GM19455 (cell line): ENCODE data around the gene SHISA6.

Source experiments
- ATAC-seq: cut with Tn5 transposase; IDR thresholded peaks from one replicate; pipeline ENCODE4 v1.9.1; 2021; ENCODE audit not compliant: unreplicated experiment

SHISA6 gene

GRCh38 chr17:11564589-11565380 is 323.8 kb downstream of the SHISA6 start:
- no peak for ATAC-seq

- ATAC-seq: no peak
Observed at GRCh38 chr17:11565591-11565990, 324.6 kb downstream of the SHISA6 start.

- no peak for ATAC-seq
Observed at GRCh38 chr17:11578998-11579397, 338.0 kb downstream of the SHISA6 start.

- no peak for ATAC-seq
Observed at GRCh38 chr17:11580677-11581076, 339.7 kb downstream of the SHISA6 start.

GRCh38 chr17:11582217-11582616 is 341.2 kb downstream of the SHISA6 start:
- ATAC-seq: no peak

- ATAC-seq: no peak
Observed at GRCh38 chr17:11583306-11583992, 342.4 kb downstream of the SHISA6 start.

- ATAC-seq: no peak
Observed at GRCh38 chr17:11589716-11590115, 348.7 kb downstream of the SHISA6 start.

GRCh38 chr17:11598274-11599221 is 357.5 kb downstream of the SHISA6 start, which contains the start of gene DNAH9:
Gene DNAH9, plus strand, starts transcription at chr17:11598470. Its CDS starts 29 bp downstream, at chr17:11598499.
- ATAC-seq: no peak

- no peak for ATAC-seq
Observed at GRCh38 chr17:11601661-11602060, 360.6 kb downstream of the SHISA6 start.

- no peak for ATAC-seq
Observed at GRCh38 chr17:11608396-11608795, 367.4 kb downstream of the SHISA6 start.

- no peak for ATAC-seq
Observed at GRCh38 chr17:11610999-11611566, 370.1 kb downstream of the SHISA6 start.

GRCh38 chr17:11612956-11613355 is 371.9 kb downstream of the SHISA6 start:
- ATAC-seq: no peak
